ENCODE data around the gene C20orf204.

Gene C20orf204

DNA sequence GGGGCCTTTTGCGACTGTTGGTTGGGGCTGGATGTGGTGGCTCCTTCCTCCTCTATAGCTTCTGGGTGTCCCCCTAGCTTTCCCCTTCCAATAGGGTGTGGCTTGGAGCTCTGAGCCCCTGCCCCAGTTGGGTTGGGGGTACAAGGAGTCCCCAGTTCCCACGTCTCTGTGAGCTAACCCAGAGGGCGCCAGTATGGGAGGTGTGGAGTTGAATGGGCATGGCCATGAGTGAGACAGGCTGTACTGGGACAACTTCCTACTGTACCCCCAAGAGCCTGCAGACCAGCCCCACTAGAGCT lies 1.2 kb downstream of the C20orf204 start:
- TF ChIP-seq, protein P1, sequence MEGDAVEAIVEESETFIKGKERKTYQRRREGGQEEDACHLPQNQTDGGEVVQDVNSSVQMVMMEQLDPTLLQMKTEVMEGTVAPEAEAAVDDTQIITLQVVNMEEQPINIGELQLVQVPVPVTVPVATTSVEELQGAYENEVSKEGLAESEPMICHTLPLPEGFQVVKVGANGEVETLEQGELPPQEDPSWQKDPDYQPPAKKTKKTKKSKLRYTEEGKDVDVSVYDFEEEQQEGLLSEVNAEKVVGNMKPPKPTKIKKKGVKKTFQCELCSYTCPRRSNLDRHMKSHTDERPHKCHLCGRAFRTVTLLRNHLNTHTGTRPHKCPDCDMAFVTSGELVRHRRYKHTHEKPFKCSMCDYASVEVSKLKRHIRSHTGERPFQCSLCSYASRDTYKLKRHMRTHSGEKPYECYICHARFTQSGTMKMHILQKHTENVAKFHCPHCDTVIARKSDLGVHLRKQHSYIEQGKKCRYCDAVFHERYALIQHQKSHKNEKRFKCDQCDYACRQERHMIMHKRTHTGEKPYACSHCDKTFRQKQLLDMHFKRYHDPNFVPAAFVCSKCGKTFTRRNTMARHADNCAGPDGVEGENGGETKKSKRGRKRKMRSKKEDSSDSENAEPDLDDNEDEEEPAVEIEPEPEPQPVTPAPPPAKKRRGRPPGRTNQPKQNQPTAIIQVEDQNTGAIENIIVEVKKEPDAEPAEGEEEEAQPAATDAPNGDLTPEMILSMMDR (IDR thresholded peaks at IDR 0.05; ENCODE audit: low read depth, low read length): no peak
- no peak overlapping the region for H3K4me3 ChIP-seq (ENCODE audit: low read depth, low read length)

DNA sequence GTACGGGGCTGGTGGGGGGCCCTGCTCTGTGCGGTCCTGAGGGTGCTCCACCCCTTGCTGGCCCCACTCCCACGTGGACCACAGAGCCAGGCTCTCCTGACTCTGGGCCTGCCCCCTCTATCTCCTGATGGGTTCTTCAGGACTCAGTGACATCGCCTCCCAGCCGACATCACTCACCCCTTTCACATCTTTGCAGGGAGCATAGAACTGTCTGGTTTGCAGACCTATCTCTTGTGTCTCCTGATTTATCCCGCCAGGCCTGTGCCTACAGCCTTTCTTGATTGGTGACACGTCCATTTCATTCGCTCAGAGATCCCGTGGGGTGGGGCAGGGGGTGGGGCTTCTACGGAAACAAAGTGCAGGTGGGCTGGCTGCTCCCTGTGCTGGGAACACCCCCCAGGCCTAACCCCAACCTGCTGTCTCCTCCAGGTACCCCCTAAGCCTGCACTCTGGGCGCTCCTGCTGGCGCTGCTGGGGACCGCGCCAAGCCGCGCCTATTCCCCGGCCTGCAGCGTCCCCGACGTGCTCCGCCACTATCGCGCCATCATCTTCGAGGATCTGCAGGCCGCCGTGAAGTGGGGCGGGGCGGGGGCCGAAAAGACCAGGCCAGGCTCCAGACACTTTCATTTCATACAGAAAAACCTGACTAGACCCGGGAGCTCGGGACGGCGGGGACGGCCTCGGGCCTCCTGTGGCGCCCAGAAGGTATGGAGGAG lies 1.7 kb downstream of the C20orf204 start:
- TF ChIP-seq, protein P1 (IDR thresholded peaks at IDR 0.05; ENCODE audit: low read depth, low read length): no peak
- no peak overlapping the region for H3K4me3 ChIP-seq (ENCODE audit: low read depth, low read length)

DNA sequence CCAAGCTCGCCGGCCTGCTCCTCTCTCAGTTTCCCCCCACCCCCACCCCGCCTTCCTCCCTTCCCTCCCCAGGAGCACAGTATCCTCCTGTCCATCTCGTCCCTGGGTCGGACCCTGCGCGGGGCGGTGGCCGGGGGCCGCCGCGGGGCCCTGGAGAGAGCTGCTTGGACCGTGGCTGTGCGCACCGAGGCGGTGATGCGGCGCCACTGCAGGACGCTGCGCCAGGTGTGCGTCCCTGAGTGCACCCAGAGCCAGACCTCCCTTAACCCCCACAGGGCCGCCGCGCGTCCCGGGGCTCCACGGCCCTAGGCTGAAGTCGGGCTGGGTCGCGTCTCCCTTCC lies 2.2 kb downstream of the C20orf204 start:
- TF ChIP-seq, protein P1 (IDR thresholded peaks at IDR 0.05; ENCODE audit: low read depth, low read length): no peak
- H3K4me3 ChIP-seq (ENCODE audit: low read depth, low read length): no peak overlapping the region; the same call in 1 of the 2 replicates

DNA sequence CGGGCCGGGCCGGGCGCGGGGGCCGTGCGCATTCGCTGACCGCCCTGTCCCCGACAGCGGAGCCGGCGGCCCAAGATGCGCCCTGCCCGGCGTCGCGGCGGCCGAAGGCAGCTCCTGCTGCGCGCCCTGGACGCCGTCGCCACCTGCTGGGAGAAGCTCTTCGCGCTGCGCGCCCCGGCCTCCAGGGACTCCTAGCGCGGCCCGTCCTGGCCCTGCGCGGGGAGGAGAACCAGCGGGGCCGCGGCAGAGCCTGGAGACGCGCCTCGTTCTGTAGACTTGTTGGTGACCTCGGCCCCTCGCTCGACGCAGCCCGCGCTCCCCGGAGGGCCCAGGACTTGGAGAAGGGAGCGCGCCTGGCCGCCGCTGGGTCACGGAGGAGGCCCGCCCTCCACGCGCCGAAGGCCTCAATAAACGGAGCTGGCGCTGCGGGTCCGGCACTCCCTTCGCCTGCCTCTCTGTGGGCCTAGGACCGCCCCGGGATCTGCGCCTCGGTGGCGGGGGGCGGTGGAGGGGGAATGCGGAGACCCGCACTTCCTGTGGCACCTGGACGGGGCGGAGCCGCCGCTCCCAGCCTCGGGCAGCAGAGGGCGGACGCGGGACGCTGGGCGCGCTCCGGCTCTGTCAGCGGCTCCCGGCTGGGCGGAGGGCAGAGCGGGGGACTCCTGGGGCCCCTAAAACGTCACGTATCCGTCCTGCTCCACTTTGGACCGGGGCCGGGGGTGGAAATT lies 2.7 kb downstream of the C20orf204 start:
- TF ChIP-seq, protein P1 (IDR thresholded peaks at IDR 0.05; ENCODE audit: low read depth, low read length): peak; percentile 65
- H3K4me3 ChIP-seq (ENCODE audit: low read depth, low read length): peak overlapping the region; percentile 40

DNA sequence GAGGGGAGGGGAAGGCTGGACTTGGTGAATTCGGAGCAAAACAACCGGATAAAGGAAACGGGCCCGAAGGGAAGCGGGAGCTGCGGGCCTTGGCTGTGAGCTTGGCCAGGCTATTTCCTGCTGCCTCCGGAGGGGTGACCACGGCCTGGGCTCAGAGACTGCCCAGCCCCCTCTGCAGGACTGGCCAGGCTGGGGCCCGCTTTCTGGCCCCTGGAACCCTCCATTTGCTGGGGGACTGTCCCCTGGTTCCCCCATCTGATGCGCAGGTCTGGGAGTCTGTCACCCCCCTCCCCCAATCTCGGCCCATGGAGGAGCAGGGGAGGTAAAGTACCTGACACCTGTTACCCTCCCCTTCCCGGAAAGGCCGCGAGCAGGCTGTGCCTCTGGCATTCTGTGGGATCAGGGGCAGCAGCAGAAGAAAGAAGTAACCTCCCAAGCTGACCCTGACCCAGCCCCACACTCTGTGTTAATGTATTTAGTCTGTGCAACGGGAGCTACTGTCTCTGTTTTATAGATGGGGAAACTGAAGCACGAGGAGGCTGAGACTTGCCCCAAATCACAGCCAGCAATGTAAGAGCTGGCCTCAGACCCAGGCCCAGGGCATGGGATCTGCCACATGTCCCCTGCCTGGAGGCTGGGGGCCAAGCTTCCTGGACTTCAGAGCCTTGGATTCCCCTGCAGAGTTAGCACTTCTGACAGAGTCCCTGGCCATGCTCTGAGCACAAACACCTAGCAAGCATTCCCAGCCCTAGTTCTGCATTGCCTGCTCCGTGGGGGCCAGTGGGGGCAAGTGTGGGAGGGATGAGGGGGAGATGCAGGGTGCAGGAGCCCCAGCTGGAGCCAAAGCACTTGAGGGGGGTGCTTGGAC lies 3.5 kb downstream of the C20orf204 start:
- H3K4me3 ChIP-seq (ENCODE audit: low read depth, low read length): peak overlapping the region; percentile 27; the same call in 1 of the 2 replicates
- TF ChIP-seq, protein P1 (IDR thresholded peaks at IDR 0.05; ENCODE audit: low read depth, low read length): no peak

DNA sequence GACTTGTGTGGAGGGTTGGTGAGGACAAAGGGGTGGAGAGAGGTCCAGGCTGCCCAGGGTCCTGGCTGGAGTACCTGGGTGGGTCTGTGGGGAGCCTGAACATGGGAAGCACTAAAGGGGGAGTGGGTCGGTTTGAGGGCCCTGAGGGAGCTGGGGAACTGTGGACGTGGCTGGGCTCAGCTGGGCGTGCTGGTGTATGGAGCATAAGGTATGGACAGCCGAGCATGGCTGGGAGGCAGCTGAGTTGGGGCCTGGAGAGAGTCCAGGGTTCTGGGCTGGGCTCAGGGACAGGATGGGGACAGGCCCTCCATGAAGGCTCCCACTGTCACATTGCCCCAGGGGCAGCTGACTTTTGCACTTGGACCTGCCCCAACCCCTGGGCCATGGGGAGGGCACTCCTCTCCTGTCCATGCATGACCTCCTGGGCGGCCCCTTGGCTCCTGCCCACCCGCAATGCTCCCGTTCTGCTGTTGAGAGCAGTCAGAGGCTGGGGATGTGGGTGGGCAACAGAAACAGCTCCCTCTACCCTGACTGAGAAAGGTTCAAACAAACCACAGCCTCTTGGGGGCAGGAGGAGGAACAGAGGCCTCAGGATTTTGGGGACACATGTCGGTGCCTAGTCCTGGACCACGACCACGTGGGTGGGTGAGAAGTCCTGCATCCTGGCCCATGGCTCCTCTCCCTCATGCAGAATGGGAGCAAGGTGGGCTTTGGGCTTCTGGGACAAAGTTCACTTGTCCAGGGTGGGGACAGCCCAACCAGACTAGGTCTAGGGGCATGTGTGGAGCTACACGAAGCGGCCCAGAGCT lies 4.5 kb downstream of the C20orf204 start:
- TF ChIP-seq, protein P1 (IDR thresholded peaks at IDR 0.05; ENCODE audit: low read depth, low read length): no peak
- no peak overlapping the region for H3K4me3 ChIP-seq (ENCODE audit: low read depth, low read length)

All from WI38 (cell line).